ENCODE data around the gene ANAPC7.

DNA sequence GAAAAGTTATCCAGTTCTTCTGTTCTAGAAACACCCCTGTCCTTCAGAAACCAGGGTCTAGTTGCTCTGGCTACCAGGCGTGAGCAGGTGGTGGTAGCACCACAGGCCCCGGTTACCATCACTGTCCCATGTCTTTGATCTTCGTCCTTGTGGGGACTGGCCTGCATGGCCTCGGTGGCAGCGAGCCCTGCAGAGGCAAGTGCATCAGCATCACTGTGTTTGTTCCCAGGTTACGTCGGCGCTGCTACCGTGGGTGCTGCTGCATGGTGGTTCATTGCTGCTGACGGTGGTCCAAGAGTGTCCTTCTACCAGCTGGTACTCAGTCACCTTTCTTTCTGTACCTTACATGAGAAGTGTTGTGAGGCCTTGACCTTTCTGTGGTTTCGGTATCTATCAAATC lies 58.9 kb downstream of the ANAPC7 start:
- TF ChIP-seq, protein P1, sequence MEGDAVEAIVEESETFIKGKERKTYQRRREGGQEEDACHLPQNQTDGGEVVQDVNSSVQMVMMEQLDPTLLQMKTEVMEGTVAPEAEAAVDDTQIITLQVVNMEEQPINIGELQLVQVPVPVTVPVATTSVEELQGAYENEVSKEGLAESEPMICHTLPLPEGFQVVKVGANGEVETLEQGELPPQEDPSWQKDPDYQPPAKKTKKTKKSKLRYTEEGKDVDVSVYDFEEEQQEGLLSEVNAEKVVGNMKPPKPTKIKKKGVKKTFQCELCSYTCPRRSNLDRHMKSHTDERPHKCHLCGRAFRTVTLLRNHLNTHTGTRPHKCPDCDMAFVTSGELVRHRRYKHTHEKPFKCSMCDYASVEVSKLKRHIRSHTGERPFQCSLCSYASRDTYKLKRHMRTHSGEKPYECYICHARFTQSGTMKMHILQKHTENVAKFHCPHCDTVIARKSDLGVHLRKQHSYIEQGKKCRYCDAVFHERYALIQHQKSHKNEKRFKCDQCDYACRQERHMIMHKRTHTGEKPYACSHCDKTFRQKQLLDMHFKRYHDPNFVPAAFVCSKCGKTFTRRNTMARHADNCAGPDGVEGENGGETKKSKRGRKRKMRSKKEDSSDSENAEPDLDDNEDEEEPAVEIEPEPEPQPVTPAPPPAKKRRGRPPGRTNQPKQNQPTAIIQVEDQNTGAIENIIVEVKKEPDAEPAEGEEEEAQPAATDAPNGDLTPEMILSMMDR (IDR thresholded peaks at IDR 0.05) = no peak
- TF ChIP-seq ZFX (IDR thresholded peaks at IDR 0.05; ENCODE audit: borderline replicate concordance) = no peak
